ENCODE data around the gene LBH. TPM values are rescaled to one million over a fixed set of nuclear protein-coding genes. Genes with fewer than 3 reads are reported as not detected.

LBH gene
- total and polyA plus RNA-seq, 7 donors = 4.2 to 51.8 (median 20.0) TPM

DNA sequence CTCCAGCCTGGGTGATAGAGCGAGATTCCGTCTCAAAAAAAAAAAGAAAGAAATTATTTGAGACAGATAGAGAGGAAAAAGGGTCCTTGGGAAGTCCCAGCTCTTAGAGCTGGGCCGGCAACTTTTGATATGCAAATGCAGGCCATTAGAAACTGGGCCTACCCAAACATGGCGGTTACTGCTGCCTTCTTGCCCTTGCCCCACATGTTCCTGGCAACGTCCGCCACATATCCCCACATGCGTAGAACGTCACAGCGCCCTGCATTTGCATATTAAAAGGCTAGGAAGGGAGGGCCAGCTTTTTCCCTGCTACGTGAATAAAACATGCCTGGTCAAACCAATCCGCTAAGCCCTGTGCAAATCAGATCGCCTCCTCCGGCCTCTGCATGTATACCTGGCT lies 40.7 kb upstream of the LBH start:
- Histone ChIP-seq H3K36me3 (no peaks in the 10 kb centered on the region), H3K4me3 (no peak overlapping the region), H3K27me3 (no peaks in the 10 kb centered on the region), H3K9me3 (no peaks in the 10 kb centered on the region), H3K4me1 (no peaks in the 10 kb centered on the region), H3K27ac (no peak overlapping the region)
- WGBS, 2 donors = 95 to 96% methylated on average over 13 of the region's 13 CpGs
- peak; percentile 17 for DNase-seq
- intact Hi-C loops (cut with DNase I) = no loop called here
- TF ChIP-seq POLR2A (IDR thresholded peaks at IDR 0.05) = no peak
- TF ChIP-seq EP300 (IDR thresholded peaks at IDR 0.05) = no peak

DNA sequence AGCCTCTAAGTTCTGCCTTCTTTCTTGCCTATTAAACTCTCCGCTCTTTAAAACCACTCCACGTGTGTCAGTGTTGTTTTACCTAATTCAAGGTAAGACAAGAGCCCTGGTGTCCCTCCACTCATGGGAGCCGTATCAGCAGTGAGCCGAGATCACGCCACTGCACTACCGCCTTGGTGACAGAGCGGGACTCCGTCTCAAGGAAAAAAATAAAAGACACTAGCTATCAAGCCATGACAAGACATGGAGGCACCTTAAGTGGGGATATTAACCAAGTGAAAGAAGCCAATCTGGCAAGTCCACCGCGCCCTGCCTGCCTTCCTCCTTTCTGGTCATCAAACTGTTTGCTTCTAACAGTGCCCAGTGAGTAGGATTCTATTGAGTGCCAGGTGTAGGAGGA lies 40.2 kb upstream of the LBH start:
- 95% methylated on average over 10 of the region's 10 CpGs for WGBS, 2 donors

GRCh38 chr2:30191819-30192271 lies 39.5 kb upstream of the LBH start:
- WGBS, 2 donors = 85 to 88% methylated on average over 7 of the region's 7 CpGs
- intact Hi-C loops (cut with DNase I) = no loop called here
- Histone ChIP-seq H3K4me1 (no peaks in the 10 kb centered on the region), H3K9me3 (no peaks in the 10 kb centered on the region), H3K4me3 (no peak overlapping the region), H3K27ac (no peak overlapping the region), H3K36me3 (no peaks in the 10 kb centered on the region), H3K27me3 (no peaks in the 10 kb centered on the region)
- TF ChIP-seq POLR2A (IDR thresholded peaks at IDR 0.05) = no peak
- TF ChIP-seq, protein P1, sequence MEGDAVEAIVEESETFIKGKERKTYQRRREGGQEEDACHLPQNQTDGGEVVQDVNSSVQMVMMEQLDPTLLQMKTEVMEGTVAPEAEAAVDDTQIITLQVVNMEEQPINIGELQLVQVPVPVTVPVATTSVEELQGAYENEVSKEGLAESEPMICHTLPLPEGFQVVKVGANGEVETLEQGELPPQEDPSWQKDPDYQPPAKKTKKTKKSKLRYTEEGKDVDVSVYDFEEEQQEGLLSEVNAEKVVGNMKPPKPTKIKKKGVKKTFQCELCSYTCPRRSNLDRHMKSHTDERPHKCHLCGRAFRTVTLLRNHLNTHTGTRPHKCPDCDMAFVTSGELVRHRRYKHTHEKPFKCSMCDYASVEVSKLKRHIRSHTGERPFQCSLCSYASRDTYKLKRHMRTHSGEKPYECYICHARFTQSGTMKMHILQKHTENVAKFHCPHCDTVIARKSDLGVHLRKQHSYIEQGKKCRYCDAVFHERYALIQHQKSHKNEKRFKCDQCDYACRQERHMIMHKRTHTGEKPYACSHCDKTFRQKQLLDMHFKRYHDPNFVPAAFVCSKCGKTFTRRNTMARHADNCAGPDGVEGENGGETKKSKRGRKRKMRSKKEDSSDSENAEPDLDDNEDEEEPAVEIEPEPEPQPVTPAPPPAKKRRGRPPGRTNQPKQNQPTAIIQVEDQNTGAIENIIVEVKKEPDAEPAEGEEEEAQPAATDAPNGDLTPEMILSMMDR (IDR thresholded peaks at IDR 0.05) = no peak
- no peak for TF ChIP-seq POLR2AphosphoS5 (IDR thresholded peaks at IDR 0.05)
- no peak for TF ChIP-seq EP300 (IDR thresholded peaks at IDR 0.05)
- peak; percentile 17 for DNase-seq

More for the DNA sequence above, 40.2 kb upstream of the LBH start:
- TF ChIP-seq EP300 (IDR thresholded peaks at IDR 0.05) (no peak), POLR2AphosphoS5 (IDR thresholded peaks at IDR 0.05) (no peak), POLR2A (IDR thresholded peaks at IDR 0.05) (no peak)
- TF ChIP-seq, protein P1 (IDR thresholded peaks at IDR 0.05) = no peak
- Histone ChIP-seq H3K36me3 (no peaks in the 10 kb centered on the region), H3K9me3 (no peaks in the 10 kb centered on the region), H3K4me3 (no peak overlapping the region), H3K4me1 (no peaks in the 10 kb centered on the region), H3K27ac (no peak overlapping the region), H3K27me3 (no peaks in the 10 kb centered on the region)
- intact Hi-C loops (cut with DNase I) = no loop called here
- DNase-seq = no peak

DNA sequence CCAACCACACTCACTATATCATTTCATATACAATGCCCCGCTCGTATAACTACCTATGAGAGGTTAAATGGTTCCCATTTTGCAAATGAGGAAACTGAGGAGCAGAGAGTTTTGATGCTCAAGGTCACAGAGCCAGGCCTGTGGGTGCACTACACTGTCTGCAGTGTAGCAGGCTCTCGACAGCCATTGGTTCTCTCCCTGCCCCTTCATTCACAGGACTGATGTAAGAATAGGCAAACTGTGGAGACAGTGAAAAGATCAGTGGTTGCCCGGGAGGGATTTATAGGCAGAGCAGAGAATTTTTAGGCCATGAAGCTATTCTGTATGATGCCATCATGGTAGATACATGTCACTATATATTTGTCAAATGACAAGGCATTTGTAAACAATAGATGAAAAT lies 39.0 kb upstream of the LBH start:
- Histone ChIP-seq H3K4me3 (no peak overlapping the region), H3K9me3 (no peaks in the 10 kb centered on the region), H3K27ac (no peak overlapping the region), H3K27me3 (no peaks in the 10 kb centered on the region), H3K36me3 (no peaks in the 10 kb centered on the region), H3K4me1 (no peaks in the 10 kb centered on the region)
- no peak for DNase-seq
- 85 to 86% methylated on average over 4 of the region's 4 CpGs for WGBS, 2 donors
- intact Hi-C loops (cut with DNase I) = no loop called here
- TF ChIP-seq EP300 (IDR thresholded peaks at IDR 0.05) (no peak), POLR2A (IDR thresholded peaks at IDR 0.05) (no peak), POLR2AphosphoS5 (IDR thresholded peaks at IDR 0.05) (no peak)
- TF ChIP-seq, protein P1 (IDR thresholded peaks at IDR 0.05) = no peak

DNA sequence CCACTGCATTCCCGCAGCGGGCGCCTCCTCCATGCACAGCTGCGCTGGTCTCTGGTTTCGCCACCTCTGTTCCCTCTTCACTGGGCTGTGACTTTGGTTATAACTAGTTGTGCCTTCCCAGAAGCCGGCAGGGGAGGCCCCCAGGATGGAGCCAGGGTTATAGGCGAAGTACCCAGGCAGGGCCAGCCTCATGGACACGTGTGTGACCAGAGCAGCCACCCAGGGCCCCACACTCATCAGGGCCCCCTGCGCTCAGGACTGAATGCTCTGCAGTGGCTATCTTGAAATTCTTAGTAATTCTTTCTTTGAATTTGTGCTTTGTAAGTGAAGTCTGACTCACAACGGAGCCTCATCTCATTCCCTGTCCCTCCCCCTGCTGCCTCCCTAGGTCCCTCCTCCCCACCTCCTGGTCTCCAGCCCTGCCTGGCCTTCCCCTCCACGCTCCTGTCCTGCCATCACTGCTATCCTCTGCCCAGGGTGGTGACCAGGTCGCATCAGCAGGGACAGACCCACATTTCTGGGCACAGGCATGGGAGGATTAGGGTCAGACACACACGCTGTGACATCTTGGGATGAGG lies 38.1 kb upstream of the LBH start:
- WGBS, 2 donors = 86 to 90% methylated on average over 13 of the region's 13 CpGs
- H3K9me3 ChIP-seq = no peaks in the 10 kb centered on the region
- TF ChIP-seq, protein P1 (IDR thresholded peaks at IDR 0.05) = no peak
- no peak for TF ChIP-seq POLR2A (IDR thresholded peaks at IDR 0.05)
- TF ChIP-seq POLR2AphosphoS5 (IDR thresholded peaks at IDR 0.05) = no peak
- no peak for TF ChIP-seq EP300 (IDR thresholded peaks at IDR 0.05)
- H3K27me3 ChIP-seq = no peaks in the 10 kb centered on the region
- no peaks in the 10 kb centered on the region for H3K36me3 ChIP-seq
- DNase-seq = peak; percentile 60
- no peak overlapping the region for H3K4me3 ChIP-seq
- no peaks in the 10 kb centered on the region for H3K4me1 ChIP-seq
- intact Hi-C loops (cut with DNase I) = no loop called here
- no peak overlapping the region for H3K27ac ChIP-seq

Measured in sigmoid colon (tissue), 7 donors.